HEK293 (cell line): ENCODE measurements around the gene SORBS2.

Source experiments
- CTCF ChIA-PET: fragments of 350-600 bp; formaldehyde crosslinking; extraction: SDS; loops from one replicate; lab custom pipeline; 2021; ENCODE audit warnings: antibody characterized with exemption; lab: Yijun Ruan, JAX
- POLR2A ChIA-PET: fragments of 300-600 bp; formaldehyde crosslinking; extraction: SDS; loops from one replicate; lab custom pipeline; 2020; ENCODE audit warnings: antibody characterized with exemption, inconsistent platforms; lab: Yijun Ruan, JAX
- H3K27ac ChIP-seq: fragments of 200-500 bp; sonication (Bioruptor generic); 2 replicates; pipeline ENCODE4 v1.5.1; 2014; ENCODE audit warnings: low read depth, low read length, control low read depth, inconsistent platforms; ENCODE audit errors: extremely low read depth
- H3K36me3 ChIP-seq, 2 experiments: fragments of 200-500 bp in 1 of 2; sonication (Bioruptor generic) in 1 of 2; 1 replicate in 1 of 2; 2 replicates in 1 of 2; pipeline ENCODE4 v1.5.1; 2014 to 2017; ENCODE audit warnings: inconsistent platforms in 2 of 2, low read length in 2 of 2; ENCODE audit not compliant: control insufficient read depth in 2 of 2, insufficient read depth in 1 of 2
- H3K4me1 ChIP-seq: fragments of 200-500 bp; sonication (Bioruptor generic); 2 replicates; pipeline ENCODE4 v1.5.1; 2014; ENCODE audit warnings: mild to moderate bottlenecking, low read length, inconsistent platforms; ENCODE audit not compliant: control insufficient read depth, insufficient read depth
- H3K4me3 ChIP-seq: 2 replicates; pipeline ENCODE4 v1.5.1; 2011; ENCODE audit warnings: low read depth, mild to moderate bottlenecking, control low read depth, low read length, moderate library complexity
- H3K9me3 ChIP-seq: fragments of 200-500 bp; sonication (Bioruptor generic); 2 replicates; pipeline ENCODE4 v1.5.1; 2014; ENCODE audit warnings: low read depth, low read length, inconsistent platforms; ENCODE audit not compliant: control insufficient read depth, insufficient read depth
- RBAK ChIP-seq: fragments of 450-650 bp; formaldehyde crosslinking; IDR thresholded peaks from 2 replicates; pipeline ENCODE4 v1.5.1; 2016; ENCODE audit warnings: missing biosample characterization, missing genetic modification characterization
- ZBTB17 ChIP-seq: fragments of 450-650 bp; formaldehyde crosslinking; IDR thresholded peaks from 2 replicates; pipeline ENCODE4 v1.5.1; 2016; ENCODE audit warnings: missing biosample characterization, missing genetic modification characterization
- ZNF146 ChIP-seq: fragments of 450-650 bp; formaldehyde crosslinking; IDR thresholded peaks from 2 replicates; pipeline ENCODE4 v1.5.1; 2016; ENCODE audit warnings: missing biosample characterization, missing genetic modification characterization
- ZNF184 ChIP-seq: fragments of 450-650 bp; IDR thresholded peaks from 2 replicates; pipeline ENCODE4 v1.5.1; 2018; ENCODE audit warnings: missing biosample characterization, mild to moderate bottlenecking, missing genetic modification characterization
- ZNF341 ChIP-seq: fragments of 450-650 bp; formaldehyde crosslinking; IDR thresholded peaks from 2 replicates; pipeline ENCODE4; 2016; ENCODE audit warnings: low read depth, missing biosample characterization, missing genetic modification characterization
- ZNF354C ChIP-seq: fragments of 450-650 bp; formaldehyde crosslinking; IDR thresholded peaks from 2 replicates; pipeline ENCODE4 v1.5.1; 2016; ENCODE audit warnings: missing biosample characterization, missing genetic modification characterization, low read depth, borderline replicate concordance
- ZNF391 ChIP-seq: fragments of 450-650 bp; formaldehyde crosslinking; IDR thresholded peaks from 2 replicates; pipeline ENCODE4 v1.5.1; 2016; ENCODE audit warnings: low read depth, missing biosample characterization, missing genetic modification characterization, borderline replicate concordance
- ZNF514 ChIP-seq: fragments of 450-650 bp; formaldehyde crosslinking; IDR thresholded peaks from 2 replicates; pipeline ENCODE4 v1.5.1; 2016; ENCODE audit warnings: missing biosample characterization, missing genetic modification characterization
- ZNF530 ChIP-seq: fragments of 450-650 bp; formaldehyde crosslinking; IDR thresholded peaks from 2 replicates; pipeline ENCODE4 v1.5.1; 2016; ENCODE audit warnings: low read depth, missing biosample characterization, missing genetic modification characterization
- ZNF549 ChIP-seq: fragments of 450-650 bp; IDR thresholded peaks from 2 replicates; pipeline ENCODE4 v1.5.1; 2018; ENCODE audit warnings: missing biosample characterization, missing genetic modification characterization, mild to moderate bottlenecking, inconsistent platforms, moderate library complexity
- ZNF555 ChIP-seq: fragments of 450-650 bp; formaldehyde crosslinking; conservative IDR thresholded peaks from 2 replicates; pipeline ENCODE4 v1.5.1; 2017; ENCODE audit warnings: missing biosample characterization, mild to moderate bottlenecking, missing genetic modification characterization, inconsistent platforms
- ZNF600 ChIP-seq: fragments of 450-650 bp; formaldehyde crosslinking; IDR thresholded peaks from 2 replicates; pipeline ENCODE4 v1.5.1; 2016; ENCODE audit warnings: missing biosample characterization, missing genetic modification characterization
- ZNF621 ChIP-seq: fragments of 450-650 bp; formaldehyde crosslinking; IDR thresholded peaks from 2 replicates; pipeline ENCODE4 v1.5.1; 2017; ENCODE audit warnings: missing biosample characterization, missing genetic modification characterization
- ZNF777 ChIP-seq: fragments of 450-650 bp; formaldehyde crosslinking; IDR thresholded peaks from 2 replicates; pipeline ENCODE4 v1.5.1; 2017; ENCODE audit warnings: missing biosample characterization, missing genetic modification characterization, borderline replicate concordance
- ZNF791 ChIP-seq: fragments of 450-650 bp; formaldehyde crosslinking; IDR thresholded peaks from 2 replicates; pipeline ENCODE4 v1.5.1; 2016; ENCODE audit warnings: missing biosample characterization, missing genetic modification characterization
- ZNF830 ChIP-seq: fragments of 450-650 bp; IDR thresholded peaks from 2 replicates; pipeline ENCODE4 v1.5.0; 2018; ENCODE audit warnings: missing biosample characterization, missing genetic modification characterization, low read depth, mild to moderate bottlenecking, moderate library complexity
- TF ChIP-seq, protein P1 (sequence below): fragments of 450-650 bp; IDR thresholded peaks from 2 replicates; pipeline ENCODE4 v1.5.1; 2018; ENCODE audit warnings: missing biosample characterization, missing genetic modification characterization
- TF ChIP-seq, protein P2 (sequence below): fragments of 450-650 bp; formaldehyde crosslinking; conservative IDR thresholded peaks from 2 replicates; pipeline ENCODE4 v1.5.1; 2016; ENCODE audit warnings: low read depth, missing biosample characterization, missing genetic modification characterization
- TF ChIP-seq, protein P3 (sequence below): fragments of 450-650 bp; formaldehyde crosslinking; IDR thresholded peaks from 2 replicates; pipeline ENCODE4 v1.5.1; 2017; ENCODE audit warnings: missing biosample characterization, missing genetic modification characterization
- TF ChIP-seq, protein P4 (sequence below): fragments of 450-650 bp; formaldehyde crosslinking; IDR thresholded peaks from 2 replicates; pipeline ENCODE4 v1.5.1; 2016; ENCODE audit warnings: missing biosample characterization, missing genetic modification characterization
- TF ChIP-seq, protein P5 (sequence below): fragments of 450-650 bp; formaldehyde crosslinking; IDR thresholded peaks from 2 replicates; pipeline ENCODE4 v1.5.1; 2017; ENCODE audit warnings: missing biosample characterization, missing genetic modification characterization

SORBS2 gene

DNA sequence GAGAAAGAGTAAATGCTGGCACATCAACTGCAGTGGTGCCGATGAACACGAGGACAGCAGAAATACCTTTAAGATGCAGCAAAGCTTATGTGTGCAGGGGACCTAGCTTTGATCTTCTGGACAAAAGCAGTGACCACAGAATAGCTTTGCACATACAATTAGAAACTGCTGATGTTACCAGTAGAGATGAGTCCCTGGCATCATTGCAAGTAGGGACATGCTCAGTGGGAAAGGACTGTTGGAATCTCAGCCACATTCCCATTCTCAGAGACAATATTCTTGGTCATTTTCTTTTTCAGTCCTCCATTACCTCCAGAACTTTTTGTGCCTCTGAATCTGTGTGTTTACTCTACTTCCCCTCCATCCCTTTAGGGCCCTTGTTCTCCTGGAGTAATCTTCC is 259.7 kb downstream of the SORBS2 start:
- H3K27ac ChIP-seq: no peak overlapping the region
- no peak for TF ChIP-seq RBAK (tag by site-specific recombination)
- no peak for TF ChIP-seq ZNF530
- no peak for TF ChIP-seq ZNF514
- TF ChIP-seq ZNF600 (tag by site-specific recombination): no peak
- TF ChIP-seq, protein P1, sequence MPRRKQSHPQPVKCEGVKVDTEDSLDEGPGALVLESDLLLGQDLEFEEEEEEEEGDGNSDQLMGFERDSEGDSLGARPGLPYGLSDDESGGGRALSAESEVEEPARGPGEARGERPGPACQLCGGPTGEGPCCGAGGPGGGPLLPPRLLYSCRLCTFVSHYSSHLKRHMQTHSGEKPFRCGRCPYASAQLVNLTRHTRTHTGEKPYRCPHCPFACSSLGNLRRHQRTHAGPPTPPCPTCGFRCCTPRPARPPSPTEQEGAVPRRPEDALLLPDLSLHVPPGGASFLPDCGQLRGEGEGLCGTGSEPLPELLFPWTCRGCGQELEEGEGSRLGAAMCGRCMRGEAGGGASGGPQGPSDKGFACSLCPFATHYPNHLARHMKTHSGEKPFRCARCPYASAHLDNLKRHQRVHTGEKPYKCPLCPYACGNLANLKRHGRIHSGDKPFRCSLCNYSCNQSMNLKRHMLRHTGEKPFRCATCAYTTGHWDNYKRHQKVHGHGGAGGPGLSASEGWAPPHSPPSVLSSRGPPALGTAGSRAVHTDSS: no peak
- no peak for TF ChIP-seq ZNF146 (tag by site-specific recombination)
- TF ChIP-seq ZNF555 (tag by site-specific recombination): no peak
- TF ChIP-seq ZBTB17 (tag by site-specific recombination): no peak
- TF ChIP-seq ZNF341 (tag by site-specific recombination): no peak
- TF ChIP-seq ZNF791 (tag by site-specific recombination): no peak
- no peak for TF ChIP-seq ZNF621
- TF ChIP-seq ZNF391: no peak
- TF ChIP-seq ZNF777 (tag by site-specific recombination): no peak
- TF ChIP-seq, protein P2, sequence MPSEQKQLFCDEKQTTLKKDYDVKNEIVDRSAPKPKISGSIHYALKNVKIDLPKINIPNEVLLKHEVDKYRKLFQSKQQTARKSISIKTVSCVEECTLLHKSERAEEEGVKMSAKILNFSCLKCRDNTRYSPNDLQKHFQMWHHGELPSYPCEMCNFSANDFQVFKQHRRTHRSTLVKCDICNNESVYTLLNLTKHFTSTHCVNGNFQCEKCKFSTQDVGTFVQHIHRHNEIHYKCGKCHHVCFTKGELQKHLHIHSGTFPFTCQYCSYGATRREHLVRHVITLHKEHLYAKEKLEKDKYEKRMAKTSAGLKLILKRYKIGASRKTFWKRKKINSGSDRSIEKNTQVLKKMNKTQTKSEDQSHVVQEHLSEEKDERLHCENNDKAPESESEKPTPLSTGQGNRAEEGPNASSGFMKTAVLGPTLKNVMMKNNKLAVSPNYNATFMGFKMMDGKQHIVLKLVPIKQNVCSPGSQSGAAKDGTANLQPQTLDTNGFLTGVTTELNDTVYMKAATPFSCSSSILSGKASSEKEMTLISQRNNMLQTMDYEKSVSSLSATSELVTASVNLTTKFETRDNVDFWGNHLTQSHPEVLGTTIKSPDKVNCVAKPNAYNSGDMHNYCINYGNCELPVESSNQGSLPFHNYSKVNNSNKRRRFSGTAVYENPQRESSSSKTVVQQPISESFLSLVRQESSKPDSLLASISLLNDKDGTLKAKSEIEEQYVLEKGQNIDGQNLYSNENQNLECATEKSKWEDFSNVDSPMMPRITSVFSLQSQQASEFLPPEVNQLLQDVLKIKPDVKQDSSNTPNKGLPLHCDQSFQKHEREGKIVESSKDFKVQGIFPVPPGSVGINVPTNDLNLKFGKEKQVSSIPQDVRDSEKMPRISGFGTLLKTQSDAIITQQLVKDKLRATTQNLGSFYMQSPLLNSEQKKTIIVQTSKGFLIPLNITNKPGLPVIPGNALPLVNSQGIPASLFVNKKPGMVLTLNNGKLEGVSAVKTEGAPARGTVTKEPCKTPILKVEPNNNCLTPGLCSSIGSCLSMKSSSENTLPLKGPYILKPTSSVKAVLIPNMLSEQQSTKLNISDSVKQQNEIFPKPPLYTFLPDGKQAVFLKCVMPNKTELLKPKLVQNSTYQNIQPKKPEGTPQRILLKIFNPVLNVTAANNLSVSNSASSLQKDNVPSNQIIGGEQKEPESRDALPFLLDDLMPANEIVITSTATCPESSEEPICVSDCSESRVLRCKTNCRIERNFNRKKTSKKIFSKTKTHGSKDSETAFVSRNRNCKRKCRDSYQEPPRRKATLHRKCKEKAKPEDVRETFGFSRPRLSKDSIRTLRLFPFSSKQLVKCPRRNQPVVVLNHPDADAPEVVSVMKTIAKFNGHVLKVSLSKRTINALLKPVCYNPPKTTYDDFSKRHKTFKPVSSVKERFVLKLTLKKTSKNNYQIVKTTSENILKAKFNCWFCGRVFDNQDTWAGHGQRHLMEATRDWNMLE: no peak
- H3K9me3 ChIP-seq: no peaks in the 10 kb centered on the region
- H3K4me3 ChIP-seq: no peak overlapping the region
- H3K4me1 ChIP-seq: no peaks in the 10 kb centered on the region
- CTCF ChIA-PET: no interaction called here
- H3K36me3 ChIP-seq: no peaks in the 10 kb centered on the region
- POLR2A ChIA-PET: no interaction called here

DNA sequence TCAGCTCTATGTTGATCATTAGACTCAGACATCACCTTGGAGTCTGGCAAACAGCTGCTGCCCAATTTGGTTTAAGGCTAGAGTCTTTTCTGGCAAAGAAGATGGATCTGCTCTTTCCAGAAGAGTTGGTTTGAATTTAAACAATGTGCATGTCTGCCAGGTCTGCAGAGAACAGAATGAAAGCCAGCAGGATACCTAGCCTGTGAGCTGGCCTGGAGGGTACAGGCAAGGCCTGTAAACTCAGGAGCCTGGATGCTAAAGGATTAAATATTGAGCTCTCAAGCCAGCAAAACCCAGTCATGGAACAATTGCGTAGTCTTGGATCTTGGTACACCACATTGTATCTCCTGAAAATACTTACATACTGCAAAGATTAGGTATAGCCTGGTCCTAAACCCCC is 261.1 kb downstream of the SORBS2 start:
- no peak overlapping the region for H3K27ac ChIP-seq
- CTCF ChIA-PET: interaction anchor here (1.3 kb wide), 1 partner anchor 47 kb away, joined by 3 read pairs; no protein-coding TSS in a partner anchor
- no peaks in the 10 kb centered on the region for H3K36me3 ChIP-seq
- H3K4me1 ChIP-seq: no peaks in the 10 kb centered on the region
- POLR2A ChIA-PET: interaction anchor here (1.2 kb wide), 1 partner anchor 16 kb away, joined by 6 read pairs; the partner anchor contains the start of gene PDLIM3
- TF ChIP-seq ZNF830 (no peak), ZNF549 (tag by site-specific recombination) (no peak)
- H3K9me3 ChIP-seq: no peaks in the 10 kb centered on the region
- no peak overlapping the region for H3K4me3 ChIP-seq

DNA sequence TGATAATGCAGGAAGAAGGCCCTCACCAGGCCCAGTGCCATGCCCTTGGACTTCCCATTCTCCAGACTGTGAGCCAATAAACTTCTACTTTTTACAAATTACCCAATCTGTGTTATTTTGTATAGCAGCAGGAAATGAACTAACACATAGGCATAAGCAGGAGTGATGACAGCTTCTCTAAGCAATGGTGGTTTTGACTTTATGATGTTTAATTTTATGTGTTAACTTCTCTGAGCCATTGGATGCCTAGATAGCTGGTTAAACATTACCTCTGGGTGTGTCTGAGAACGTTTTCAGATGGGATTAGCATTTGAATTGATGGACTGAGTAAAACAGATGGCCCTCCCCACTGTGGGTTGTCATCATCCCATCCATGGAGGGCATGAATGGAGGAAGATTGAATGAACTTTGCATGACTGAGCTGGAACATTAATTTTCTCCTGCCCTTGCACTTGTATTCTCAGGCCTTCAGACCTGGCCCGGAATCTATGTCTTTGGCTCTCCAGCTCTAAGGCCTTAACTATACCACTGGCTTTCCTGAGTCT is 262.8 kb downstream of the SORBS2 start:
- no peaks in the 10 kb centered on the region for H3K9me3 ChIP-seq
- ChIA-PET POLR2A (interaction anchor here (0.6 kb wide), 1 partner anchor 14 kb away, joined by 5 read pairs; the partner anchor contains the start of gene PDLIM3), CTCF (no interaction called here)
- no peak overlapping the region for H3K27ac ChIP-seq
- H3K4me3 ChIP-seq: no peak overlapping the region
- no peaks in the 10 kb centered on the region for H3K4me1 ChIP-seq
- no peaks in the 10 kb centered on the region for H3K36me3 ChIP-seq
- TF ChIP-seq, protein P3, sequence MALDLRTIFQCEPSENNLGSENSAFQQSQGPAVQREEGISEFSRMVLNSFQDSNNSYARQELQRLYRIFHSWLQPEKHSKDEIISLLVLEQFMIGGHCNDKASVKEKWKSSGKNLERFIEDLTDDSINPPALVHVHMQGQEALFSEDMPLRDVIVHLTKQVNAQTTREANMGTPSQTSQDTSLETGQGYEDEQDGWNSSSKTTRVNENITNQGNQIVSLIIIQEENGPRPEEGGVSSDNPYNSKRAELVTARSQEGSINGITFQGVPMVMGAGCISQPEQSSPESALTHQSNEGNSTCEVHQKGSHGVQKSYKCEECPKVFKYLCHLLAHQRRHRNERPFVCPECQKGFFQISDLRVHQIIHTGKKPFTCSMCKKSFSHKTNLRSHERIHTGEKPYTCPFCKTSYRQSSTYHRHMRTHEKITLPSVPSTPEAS (tag by site-specific recombination): no peak
- no peak for TF ChIP-seq ZNF354C (tag by site-specific recombination)
- TF ChIP-seq ZNF184 (tag by site-specific recombination): no peak
- TF ChIP-seq, protein P4, sequence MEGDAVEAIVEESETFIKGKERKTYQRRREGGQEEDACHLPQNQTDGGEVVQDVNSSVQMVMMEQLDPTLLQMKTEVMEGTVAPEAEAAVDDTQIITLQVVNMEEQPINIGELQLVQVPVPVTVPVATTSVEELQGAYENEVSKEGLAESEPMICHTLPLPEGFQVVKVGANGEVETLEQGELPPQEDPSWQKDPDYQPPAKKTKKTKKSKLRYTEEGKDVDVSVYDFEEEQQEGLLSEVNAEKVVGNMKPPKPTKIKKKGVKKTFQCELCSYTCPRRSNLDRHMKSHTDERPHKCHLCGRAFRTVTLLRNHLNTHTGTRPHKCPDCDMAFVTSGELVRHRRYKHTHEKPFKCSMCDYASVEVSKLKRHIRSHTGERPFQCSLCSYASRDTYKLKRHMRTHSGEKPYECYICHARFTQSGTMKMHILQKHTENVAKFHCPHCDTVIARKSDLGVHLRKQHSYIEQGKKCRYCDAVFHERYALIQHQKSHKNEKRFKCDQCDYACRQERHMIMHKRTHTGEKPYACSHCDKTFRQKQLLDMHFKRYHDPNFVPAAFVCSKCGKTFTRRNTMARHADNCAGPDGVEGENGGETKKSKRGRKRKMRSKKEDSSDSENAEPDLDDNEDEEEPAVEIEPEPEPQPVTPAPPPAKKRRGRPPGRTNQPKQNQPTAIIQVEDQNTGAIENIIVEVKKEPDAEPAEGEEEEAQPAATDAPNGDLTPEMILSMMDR (tag by site-specific recombination): no peak
- TF ChIP-seq, protein P5, sequence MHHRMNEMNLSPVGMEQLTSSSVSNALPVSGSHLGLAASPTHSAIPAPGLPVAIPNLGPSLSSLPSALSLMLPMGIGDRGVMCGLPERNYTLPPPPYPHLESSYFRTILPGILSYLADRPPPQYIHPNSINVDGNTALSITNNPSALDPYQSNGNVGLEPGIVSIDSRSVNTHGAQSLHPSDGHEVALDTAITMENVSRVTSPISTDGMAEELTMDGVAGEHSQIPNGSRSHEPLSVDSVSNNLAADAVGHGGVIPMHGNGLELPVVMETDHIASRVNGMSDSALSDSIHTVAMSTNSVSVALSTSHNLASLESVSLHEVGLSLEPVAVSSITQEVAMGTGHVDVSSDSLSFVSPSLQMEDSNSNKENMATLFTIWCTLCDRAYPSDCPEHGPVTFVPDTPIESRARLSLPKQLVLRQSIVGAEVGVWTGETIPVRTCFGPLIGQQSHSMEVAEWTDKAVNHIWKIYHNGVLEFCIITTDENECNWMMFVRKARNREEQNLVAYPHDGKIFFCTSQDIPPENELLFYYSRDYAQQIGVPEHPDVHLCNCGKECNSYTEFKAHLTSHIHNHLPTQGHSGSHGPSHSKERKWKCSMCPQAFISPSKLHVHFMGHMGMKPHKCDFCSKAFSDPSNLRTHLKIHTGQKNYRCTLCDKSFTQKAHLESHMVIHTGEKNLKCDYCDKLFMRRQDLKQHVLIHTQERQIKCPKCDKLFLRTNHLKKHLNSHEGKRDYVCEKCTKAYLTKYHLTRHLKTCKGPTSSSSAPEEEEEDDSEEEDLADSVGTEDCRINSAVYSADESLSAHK (tag by site-specific recombination): no peak
